ENCODE results near the gene SHROOM4. TPM values are rescaled to one million over a fixed set of nuclear protein-coding genes. Genes with fewer than 3 reads are reported as not detected.

SHROOM4 gene
- total RNA-seq, 1 experiment from 2014 or later = 2.1 TPM

DNA sequence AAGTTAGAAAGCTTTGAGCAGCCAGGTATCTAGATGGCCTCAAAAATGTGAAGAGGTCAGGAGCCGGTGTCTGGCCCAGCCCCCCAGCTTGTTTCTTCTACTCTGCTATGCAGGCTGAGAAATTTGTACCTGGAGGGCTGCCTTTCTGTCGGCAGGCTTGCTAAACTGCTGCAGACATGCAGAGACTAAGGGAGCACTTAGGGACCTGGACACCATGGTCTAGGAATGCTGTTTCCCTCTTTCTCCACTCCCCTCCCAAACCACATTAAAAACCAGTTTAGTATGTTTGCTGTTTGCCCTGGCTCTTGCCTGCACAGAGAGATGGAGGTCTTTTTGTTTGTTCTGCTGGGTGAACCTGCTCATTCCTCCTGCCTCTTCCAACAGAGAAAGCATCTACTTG lies 186.3 kb downstream of the SHROOM4 start:
- Histone ChIP-seq H3K79me2 (ENCODE audit: insufficient read depth, low read length) (no peaks in the 10 kb centered on the region), H2BK15ac (ENCODE audit: low read depth, low read length) (no peak overlapping the region), H3K4me1 (ENCODE audit: insufficient read depth, low read length) (peaks cover 6% of the 10 kb centered on the region; the same call in 1 of the 2 replicates), H2BK5ac (ENCODE audit: insufficient read length, low read length) (no peak overlapping the region), H3K9ac (ENCODE audit: extremely low read depth, insufficient read length, low read length) (no peak overlapping the region), H2BK120ac (ENCODE audit: low read depth, low read length, poor library complexity, severe bottlenecking) (no peak overlapping the region), H3K4ac (ENCODE audit: low read depth, low read length) (no peak overlapping the region), H4K5ac (ENCODE audit: insufficient read length, low read depth, low read length) (no peak overlapping the region), H3T11ph (ENCODE audit: low read length) (no peak overlapping the region), H4K8ac (replicated peaks; ENCODE audit: insufficient read length, low read depth, low read length) (no peak overlapping the region), H3K56ac (ENCODE audit: insufficient read length, low read depth, low read length) (no peak overlapping the region), H3K27me3 (ENCODE audit: insufficient read depth, low read length) (no peaks in the 10 kb centered on the region), H4K91ac (ENCODE audit: insufficient read length, low read depth, low read length) (no peak overlapping the region), H3K23ac (ENCODE audit: insufficient read length, low read depth, low read length) (no peak overlapping the region), H3K9me3 (ENCODE audit: control insufficient read depth, low read depth, low read length) (no peaks in the 10 kb centered on the region), H2BK12ac (ENCODE audit: insufficient read length, low read depth, low read length) (no peak overlapping the region), H4K20me1 (ENCODE audit: control insufficient read depth, insufficient read depth, insufficient read length) (no peaks in the 10 kb centered on the region), H3K18ac (ENCODE audit: insufficient read length, low read depth, low read length) (no peak overlapping the region), H2AFZ (ENCODE audit: low read length) (no peak overlapping the region), H2AK5ac (ENCODE audit: insufficient read length, low read length) (no peak overlapping the region), H2BK20ac (ENCODE audit: low read depth, low read length, poor library complexity, severe bottlenecking) (no peak overlapping the region), H3K79me1 (ENCODE audit: insufficient read depth, low read depth, low read length, poor library complexity, severe bottlenecking) (no peaks in the 10 kb centered on the region), H3K27ac (ENCODE audit: insufficient read length, low read depth, low read length) (no peak overlapping the region), H3K14ac (ENCODE audit: insufficient read depth, low read length) (no peak overlapping the region), H3K4me2 (ENCODE audit: insufficient read depth, insufficient read length, low read length) (no peak overlapping the region), H3K23me2 (ENCODE audit: insufficient read length, low read depth, low read length, poor library complexity, severe bottlenecking) (no peaks in the 10 kb centered on the region)
- TF ChIP-seq, protein P1, sequence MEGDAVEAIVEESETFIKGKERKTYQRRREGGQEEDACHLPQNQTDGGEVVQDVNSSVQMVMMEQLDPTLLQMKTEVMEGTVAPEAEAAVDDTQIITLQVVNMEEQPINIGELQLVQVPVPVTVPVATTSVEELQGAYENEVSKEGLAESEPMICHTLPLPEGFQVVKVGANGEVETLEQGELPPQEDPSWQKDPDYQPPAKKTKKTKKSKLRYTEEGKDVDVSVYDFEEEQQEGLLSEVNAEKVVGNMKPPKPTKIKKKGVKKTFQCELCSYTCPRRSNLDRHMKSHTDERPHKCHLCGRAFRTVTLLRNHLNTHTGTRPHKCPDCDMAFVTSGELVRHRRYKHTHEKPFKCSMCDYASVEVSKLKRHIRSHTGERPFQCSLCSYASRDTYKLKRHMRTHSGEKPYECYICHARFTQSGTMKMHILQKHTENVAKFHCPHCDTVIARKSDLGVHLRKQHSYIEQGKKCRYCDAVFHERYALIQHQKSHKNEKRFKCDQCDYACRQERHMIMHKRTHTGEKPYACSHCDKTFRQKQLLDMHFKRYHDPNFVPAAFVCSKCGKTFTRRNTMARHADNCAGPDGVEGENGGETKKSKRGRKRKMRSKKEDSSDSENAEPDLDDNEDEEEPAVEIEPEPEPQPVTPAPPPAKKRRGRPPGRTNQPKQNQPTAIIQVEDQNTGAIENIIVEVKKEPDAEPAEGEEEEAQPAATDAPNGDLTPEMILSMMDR (conservative IDR thresholded peaks at IDR 0.05) = no peak
- peaks cover 41 to 60% of the 10 kb centered on the region in 2 experiments for H3K9me3 Mint-ChIP-seq
- H3K4me3 Mint-ChIP-seq = no peak overlapping the region
- no CpG with 5 or more reads among the region's 2 CpGs for WGBS (ENCODE audit: extremely low coverage, insufficient read length, low lambda C conversion rate)
- no peaks in the 10 kb centered on the region; the same call in 1 of the 2 replicates for H3K27me3 Mint-ChIP-seq (ENCODE audit: low read depth)
- DNase-seq = no peak
- no peaks in the 10 kb centered on the region; a peak in 1 of 7 replicates for H3K36me3 Mint-ChIP-seq (ENCODE audit: insufficient read depth in 1 of 3, low read depth in 3 of 3)
- no peak overlapping the region for H3K27ac Mint-ChIP-seq
- peaks cover 6 to 9% of the 10 kb centered on the region in 2 experiments for H3K4me1 Mint-ChIP-seq
